Measurements from ENCODE around the gene ULK2. TPM values are rescaled to one million over a fixed set of nuclear protein-coding genes. Genes with fewer than 3 reads are reported as not detected.

Gene ULK2
- total and polyA plus RNA-seq, 2 of the 13 experiments (the other 11 are each of a cell fraction or from before 2014, with no cell fraction given) = 0.01 TPM; not detected in 1

DNA sequence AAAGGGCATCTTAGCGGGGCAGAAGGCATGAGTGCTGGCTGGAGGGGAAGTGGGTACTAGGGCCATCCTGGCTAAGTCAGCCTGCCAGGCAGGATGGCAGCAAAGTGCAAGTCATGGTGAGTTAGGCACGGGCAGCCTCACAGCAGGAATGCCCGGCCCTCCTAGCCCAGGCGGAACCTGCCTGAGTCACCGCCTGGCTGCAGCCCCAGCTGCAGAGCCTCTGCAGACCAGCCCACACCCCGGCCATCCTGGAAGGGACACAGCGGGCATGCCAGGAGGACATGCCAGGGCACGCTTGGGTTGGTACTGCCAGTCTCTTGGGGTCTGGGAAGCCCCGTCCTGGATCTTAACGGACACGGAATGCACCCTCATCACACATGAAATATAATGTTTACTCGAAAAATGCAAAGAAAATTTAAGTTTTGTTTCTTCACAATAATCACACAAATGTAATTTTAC is 114.7 kb downstream of the ULK2 start:
- Histone ChIP-seq H3K4me3 (replicated peaks in 1 of 3; ENCODE audit: insufficient read depth in 1 of 3, low read depth in 2 of 3, low read length in 3 of 3) (no peak overlapping the region), H3K27me3 (ENCODE audit: control insufficient read depth in 1 of 2, insufficient read depth in 2 of 2, low read length in 2 of 2) (no peaks in the 10 kb centered on the region), H2AFZ (ENCODE audit: low read length) (no peak overlapping the region), H3K27ac (ENCODE audit: extremely low read length, insufficient read depth, low read length) (no peak overlapping the region), H3K9me3 (ENCODE audit: low read length) (no peaks in the 10 kb centered on the region), H3K79me2 (ENCODE audit: insufficient read depth, low read length) (no peaks in the 10 kb centered on the region), H3K4me1 (ENCODE audit: insufficient read depth, low read length) (peaks cover 50% of the 10 kb centered on the region), H3K9ac (ENCODE audit: insufficient read depth, low read depth, low read length) (no peak overlapping the region), H3K36me3 (replicated peaks in 1 of 2; ENCODE audit: control insufficient read depth in 1 of 2, insufficient read depth in 2 of 2, low read length in 2 of 2) (no peaks in the 10 kb centered on the region), H4K20me1 (ENCODE audit: insufficient read depth, low read length) (no peaks in the 10 kb centered on the region), H3K4me2 (ENCODE audit: low read depth, low read length) (no peak overlapping the region)
- BruUV-seq (replicated peaks) = no TSS peak
- ATAC-seq (peak; percentile 19; the same call in 2 of the 3 replicates), DNase-seq (ENCODE audit: low spot score) (no peak), FAIRE-seq (no peak)
- in situ Hi-C loops (cut with HindIII; ENCODE audit: extremely low pct_ligation_motif_present, low pct_unique_long_range_greater_than_20kb) (no loop called here), intact Hi-C loops (cut with micrococcal nuclease; ENCODE audit: unreplicated experiment) (no loop called here)
- WGBS (ENCODE audit: low lambda C conversion rate) = 78% methylated on average over 6 of the region's 12 CpGs
- ChIA-PET CTCF (ENCODE audit: low intra/inter-chr PET ratio, low total read pairs) (no interaction called here), POLR2A (interaction anchor here (2.0 kb wide), 1 partner anchor 104 kb away, joined by 4 read pairs; the partner anchor contains the start of gene ALDH3A2)
- TF ChIP-seq, protein P1, sequence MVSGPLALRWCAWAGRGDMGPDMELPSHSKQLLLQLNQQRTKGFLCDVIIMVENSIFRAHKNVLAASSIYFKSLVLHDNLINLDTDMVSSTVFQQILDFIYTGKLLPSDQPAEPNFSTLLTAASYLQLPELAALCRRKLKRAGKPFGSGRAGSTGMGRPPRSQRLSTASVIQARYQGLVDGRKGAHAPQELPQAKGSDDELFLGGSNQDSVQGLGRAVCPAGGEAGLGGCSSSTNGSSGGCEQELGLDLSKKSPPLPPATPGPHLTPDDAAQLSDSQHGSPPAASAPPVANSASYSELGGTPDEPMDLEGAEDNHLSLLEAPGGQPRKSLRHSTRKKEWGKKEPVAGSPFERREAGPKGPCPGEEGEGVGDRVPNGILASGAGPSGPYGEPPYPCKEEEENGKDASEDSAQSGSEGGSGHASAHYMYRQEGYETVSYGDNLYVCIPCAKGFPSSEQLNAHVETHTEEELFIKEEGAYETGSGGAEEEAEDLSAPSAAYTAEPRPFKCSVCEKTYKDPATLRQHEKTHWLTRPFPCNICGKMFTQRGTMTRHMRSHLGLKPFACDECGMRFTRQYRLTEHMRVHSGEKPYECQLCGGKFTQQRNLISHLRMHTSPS (CRISPR knock-in tag; IDR thresholded peaks at IDR 0.05; ENCODE audit: low read depth) = peak; percentile 78
- TF ChIP-seq RXRA (CRISPR knock-in tag; IDR thresholded peaks at IDR 0.05) (0 out of 2 replicates have a peak, but pooled peaks have one; percentile 12), ZNF816 (CRISPR knock-in tag; IDR thresholded peaks at IDR 0.05; ENCODE audit: borderline replicate concordance) (no peak), ZNF678 (CRISPR knock-in tag; IDR thresholded peaks at IDR 0.05) (no peak), ZNF562 (CRISPR knock-in tag; IDR thresholded peaks at IDR 0.05; ENCODE audit: borderline replicate concordance) (no peak), ZNF12 (CRISPR knock-in tag; IDR thresholded peaks at IDR 0.05) (no peak), HNRNPL (IDR thresholded peaks at IDR 0.05; ENCODE audit: low read depth, low read length) (peak; percentile 90), MXD4 (CRISPR knock-in tag; IDR thresholded peaks at IDR 0.05) (no peak)
- TF ChIP-seq, protein P2, sequence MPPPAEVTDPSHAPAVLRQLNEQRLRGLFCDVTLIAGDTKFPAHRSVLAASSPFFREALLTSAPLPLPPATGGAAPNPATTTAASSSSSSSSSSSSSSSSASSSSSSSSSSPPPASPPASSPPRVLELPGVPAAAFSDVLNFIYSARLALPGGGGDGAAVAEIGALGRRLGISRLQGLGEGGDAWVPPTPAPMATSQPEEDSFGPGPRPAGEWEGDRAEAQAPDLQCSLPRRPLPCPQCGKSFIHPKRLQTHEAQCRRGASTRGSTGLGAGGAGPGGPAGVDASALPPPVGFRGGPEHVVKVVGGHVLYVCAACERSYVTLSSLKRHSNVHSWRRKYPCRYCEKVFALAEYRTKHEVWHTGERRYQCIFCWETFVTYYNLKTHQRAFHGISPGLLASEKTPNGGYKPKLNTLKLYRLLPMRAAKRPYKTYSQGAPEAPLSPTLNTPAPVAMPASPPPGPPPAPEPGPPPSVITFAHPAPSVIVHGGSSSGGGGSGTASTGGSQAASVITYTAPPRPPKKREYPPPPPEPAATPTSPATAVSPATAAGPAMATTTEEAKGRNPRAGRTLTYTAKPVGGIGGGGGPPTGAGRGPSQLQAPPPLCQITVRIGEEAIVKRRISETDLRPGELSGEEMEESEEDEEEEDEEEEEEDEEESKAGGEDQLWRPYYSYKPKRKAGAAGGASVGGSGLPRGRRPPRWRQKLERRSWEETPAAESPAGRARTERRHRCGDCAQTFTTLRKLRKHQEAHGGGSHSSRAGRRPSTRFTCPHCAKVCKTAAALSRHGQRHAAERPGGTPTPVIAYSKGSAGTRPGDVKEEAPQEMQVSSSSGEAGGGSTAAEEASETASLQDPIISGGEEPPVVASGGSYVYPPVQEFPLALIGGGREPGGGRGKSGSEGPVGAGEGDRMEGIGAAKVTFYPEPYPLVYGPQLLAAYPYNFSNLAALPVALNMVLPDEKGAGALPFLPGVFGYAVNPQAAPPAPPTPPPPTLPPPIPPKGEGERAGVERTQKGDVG (CRISPR knock-in tag; IDR thresholded peaks at IDR 0.05; ENCODE audit: borderline replicate concordance) = no peak
- TF ChIP-seq, protein P3, sequence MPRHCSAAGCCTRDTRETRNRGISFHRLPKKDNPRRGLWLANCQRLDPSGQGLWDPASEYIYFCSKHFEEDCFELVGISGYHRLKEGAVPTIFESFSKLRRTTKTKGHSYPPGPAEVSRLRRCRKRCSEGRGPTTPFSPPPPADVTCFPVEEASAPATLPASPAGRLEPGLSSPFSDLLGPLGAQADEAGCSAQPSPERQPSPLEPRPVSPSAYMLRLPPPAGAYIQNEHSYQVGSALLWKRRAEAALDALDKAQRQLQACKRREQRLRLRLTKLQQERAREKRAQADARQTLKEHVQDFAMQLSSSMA (CRISPR knock-in tag; IDR thresholded peaks at IDR 0.05) = no peak
- TF ChIP-seq, protein P4, sequence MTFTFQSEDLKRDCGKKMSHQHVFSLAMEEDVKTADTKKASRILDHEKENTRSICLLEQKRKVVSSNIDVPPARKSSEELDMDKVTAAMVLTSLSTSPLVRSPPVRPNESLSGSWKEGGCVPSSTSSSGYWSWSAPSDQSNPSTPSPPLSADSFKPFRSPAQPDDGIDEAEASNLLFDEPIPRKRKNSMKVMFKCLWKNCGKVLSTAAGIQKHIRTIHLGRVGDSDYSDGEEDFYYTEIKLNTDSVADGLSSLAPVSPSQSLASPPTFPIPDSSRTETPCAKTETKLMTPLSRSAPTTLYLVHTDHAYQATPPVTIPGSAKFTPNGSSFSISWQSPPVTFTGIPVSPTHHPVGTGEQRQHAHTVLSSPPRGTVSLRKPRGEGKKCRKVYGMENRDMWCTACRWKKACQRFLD (CRISPR knock-in tag; IDR thresholded peaks at IDR 0.05; ENCODE audit: borderline replicate concordance) = no peak
- TF ChIP-seq, protein P5, sequence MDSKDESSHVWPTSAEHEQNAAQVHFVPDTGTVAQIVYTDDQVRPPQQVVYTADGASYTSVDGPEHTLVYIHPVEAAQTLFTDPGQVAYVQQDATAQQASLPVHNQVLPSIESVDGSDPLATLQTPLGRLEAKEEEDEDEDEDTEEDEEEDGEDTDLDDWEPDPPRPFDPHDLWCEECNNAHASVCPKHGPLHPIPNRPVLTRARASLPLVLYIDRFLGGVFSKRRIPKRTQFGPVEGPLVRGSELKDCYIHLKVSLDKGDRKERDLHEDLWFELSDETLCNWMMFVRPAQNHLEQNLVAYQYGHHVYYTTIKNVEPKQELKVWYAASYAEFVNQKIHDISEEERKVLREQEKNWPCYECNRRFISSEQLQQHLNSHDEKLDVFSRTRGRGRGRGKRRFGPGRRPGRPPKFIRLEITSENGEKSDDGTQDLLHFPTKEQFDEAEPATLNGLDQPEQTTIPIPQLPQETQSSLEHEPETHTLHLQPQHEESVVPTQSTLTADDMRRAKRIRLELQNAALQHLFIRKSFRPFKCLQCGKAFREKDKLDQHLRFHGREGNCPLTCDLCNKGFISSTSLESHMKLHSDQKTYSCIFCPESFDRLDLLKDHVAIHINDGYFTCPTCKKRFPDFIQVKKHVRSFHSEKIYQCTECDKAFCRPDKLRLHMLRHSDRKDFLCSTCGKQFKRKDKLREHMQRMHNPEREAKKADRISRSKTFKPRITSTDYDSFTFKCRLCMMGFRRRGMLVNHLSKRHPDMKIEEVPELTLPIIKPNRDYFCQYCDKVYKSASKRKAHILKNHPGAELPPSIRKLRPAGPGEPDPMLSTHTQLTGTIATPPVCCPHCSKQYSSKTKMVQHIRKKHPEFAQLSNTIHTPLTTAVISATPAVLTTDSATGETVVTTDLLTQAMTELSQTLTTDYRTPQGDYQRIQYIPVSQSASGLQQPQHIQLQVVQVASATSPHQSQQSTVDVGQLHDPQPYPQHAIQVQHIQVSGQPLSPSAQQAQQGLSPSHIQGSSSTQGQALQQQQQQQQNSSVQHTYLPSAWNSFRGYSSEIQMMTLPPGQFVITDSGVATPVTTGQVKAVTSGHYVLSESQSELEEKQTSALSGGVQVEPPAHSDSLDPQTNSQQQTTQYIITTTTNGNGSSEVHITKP (CRISPR knock-in tag; IDR thresholded peaks at IDR 0.05; ENCODE audit: low read depth) = no peak

All from HepG2 (cell line).